Pulmonary artery endothelial cell (primary cell): ENCODE results near the gene SRI. TPM values are rescaled to one million over a fixed set of nuclear protein-coding genes. Genes with fewer than 3 reads are reported as not detected.
"Not testable (repeated sequence)": the region's sequence is repeated elsewhere in the genome, so short reads cannot be mapped to it uniquely, and the experiment has no call there.

Experiments
- DNase-seq: peaks from one replicate; pipeline ENCODE4 v3.0.0-alpha.2; 2011; ENCODE audit warnings: low read depth, low spot score
- total RNA-seq: library from RNA; depleted of rRNA; stranded (reverse); fragments of >200 nt; gene quantifications from 2 replicates; pipeline ENCODE4 v1.2.3, GENCODE V29; 2014

Gene SRI, protein sequence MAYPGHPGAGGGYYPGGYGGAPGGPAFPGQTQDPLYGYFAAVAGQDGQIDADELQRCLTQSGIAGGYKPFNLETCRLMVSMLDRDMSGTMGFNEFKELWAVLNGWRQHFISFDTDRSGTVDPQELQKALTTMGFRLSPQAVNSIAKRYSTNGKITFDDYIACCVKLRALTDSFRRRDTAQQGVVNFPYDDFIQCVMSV
- 201 and 214 TPM in 2 replicates for total RNA-seq

DNA sequence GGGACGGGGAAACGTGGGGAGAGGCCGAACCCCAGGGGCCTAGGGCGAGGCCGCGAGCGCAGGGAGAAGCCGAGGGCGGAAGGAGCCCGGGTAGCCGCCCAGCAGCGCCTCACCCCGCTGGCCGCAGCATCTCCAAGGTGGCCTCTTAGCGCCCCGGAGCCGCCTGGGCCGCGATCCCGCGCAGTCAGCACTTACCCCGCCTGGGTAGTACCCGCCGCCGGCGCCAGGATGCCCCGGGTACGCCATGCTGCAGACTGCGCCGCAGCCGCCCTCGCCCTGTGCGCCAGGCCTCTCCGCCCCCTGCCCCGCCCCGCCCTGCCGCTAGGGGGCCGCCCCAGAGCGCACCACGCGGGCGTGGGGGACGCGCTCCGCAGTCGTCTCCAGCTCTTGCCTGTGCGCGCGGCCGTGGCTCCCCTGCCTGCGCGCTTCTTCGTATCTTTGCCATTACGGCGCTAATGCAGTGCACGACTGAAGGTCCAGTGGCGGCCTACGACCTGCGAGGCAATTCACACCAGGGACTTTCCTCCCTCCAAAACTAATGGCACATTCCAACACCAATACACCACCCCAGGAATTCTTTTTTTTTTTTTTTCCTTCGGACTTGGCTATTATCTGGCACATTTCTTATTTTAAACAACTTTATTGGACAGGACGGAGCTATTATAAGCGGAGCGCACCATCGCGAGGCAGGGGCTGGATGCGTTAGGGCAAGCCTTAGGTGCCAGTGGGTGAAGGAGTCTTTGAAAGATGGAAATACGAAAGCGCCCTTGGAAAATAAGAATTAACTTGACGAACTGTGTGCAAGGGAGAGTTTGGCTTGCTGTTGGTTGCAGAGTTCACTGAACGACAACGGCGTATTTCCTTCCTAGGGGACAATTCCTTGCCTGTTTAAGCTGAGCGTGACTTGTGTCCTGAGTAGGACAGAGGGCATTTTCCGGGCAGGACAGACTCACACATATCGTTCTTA lies at the start of gene SRI:
Gene SRI, minus strand, starts transcription at position 258 of the 967 bp plus-strand sequence. Its CDS starts 12 bp downstream, at position 246.
- DNase-seq = peak; percentile 59

DNA sequence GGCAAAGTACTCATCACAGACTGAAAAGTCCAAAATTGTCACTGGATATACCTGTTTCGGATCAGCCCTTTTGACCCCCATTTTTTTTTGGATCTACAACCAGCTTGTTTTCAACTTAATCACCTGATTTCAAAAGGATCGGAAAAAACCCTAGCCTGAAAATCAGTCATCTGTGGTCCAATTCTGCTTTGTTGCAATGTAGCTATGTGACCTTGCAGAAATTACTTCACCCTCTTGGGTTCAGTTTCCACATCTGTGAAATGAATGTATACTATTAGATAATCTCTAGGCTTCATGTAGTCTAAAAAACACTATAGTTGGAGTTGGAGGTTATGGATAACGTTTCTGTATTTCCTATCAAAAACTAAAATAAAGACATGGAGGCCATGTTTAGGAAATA lies 49.7 kb upstream of the SRI start:
- no peak for DNase-seq

DNA sequence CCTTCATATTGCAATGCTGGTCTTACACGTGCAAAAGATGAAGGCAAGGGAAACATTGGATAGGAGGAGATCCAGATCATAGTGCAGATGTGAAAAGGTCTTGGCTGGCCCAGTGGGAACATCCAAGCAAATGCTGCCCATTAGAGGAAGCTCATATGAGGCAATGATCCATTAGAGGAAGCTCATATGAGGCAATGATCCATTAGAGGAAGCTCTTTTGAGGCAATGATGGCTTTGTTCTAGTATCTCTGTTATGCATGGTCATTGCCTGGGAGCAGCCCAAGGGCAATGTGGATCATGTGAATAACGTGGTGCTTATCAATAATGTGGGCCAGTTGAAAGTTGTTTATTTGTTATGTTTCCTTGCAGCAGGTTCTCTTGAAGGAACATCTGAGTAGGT lies 49.0 kb upstream of the SRI start:
- DNase-seq = no peak

DNA sequence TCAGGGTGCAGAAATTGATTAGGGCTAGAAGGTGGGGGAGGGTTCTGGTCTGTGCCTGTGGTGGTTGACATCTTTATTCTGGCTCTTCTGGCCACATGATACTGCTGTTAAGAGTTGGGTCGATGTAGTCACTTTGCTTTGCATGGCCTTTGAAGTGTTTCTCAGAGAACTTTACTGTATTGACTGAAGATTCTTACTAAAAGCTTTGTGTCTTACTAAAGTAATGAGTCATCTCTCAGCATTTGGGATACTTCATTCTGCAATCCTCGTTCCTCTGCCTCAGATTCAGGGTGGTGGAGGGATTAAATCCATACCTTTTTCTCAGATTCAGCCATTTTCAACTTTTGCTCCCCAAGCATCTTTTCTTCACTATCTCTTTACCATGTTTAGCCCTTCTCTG lies 48.2 kb upstream of the SRI start:
- DNase-seq = no peak

DNA sequence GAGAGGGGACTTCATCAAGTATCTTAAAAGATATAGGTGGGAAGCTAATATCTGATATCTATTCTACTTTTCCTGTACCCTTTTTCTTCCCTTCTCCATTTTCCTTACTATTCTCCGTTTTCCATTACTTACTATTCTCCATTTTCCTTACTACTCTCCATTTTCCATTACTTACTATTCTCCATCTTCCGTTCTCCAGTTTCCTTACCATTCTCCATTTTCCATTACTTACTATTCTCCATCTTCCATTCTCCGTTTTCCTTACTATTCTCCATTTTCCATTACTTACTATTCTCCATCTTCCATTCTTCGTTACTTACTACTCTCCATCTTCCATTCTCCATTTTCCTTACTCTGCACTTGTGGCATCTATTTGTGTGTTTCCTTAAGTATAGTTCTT lies 47.6 kb upstream of the SRI start:
- no peak for DNase-seq

DNA sequence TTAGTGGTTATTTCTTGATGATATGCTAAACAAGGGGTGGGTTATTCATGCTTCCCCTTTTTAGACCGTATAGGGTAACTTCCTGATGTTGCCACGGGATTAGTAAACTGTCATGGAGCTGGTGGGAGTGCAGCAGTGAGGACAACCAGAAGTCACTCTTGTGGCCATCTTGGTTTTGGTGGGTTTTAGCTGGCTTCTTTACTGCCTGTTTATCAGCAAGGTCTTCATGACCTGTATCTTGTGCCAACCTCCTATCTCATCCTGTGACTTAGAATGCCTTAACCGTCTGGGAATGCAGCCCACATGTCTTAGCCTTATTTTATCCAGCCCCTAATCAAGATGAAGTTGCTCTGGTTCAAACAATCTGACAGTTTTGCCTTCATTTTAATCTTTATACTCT lies 45.1 kb upstream of the SRI start:
- DNase-seq = not testable (repeated sequence)

DNA sequence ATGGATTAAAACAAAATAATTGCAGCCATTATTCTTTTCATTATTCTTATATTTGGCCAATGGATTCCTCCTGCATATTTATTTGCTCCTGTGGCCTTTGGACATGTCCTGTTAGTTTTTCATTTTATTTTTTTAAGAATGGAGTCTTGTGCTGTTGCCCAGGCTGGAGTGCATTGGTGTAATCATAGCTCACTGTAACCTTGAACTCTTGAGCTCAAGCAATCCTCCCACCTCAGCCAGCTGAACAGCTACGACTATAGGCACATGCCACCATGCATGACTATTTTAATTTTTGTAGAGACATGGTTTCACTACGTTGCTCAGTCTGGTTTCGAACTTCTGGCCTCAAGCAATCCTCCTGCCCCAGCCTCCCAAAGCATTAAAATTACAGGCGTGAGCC lies 42.7 kb upstream of the SRI start:
- DNase-seq = no peak

DNA sequence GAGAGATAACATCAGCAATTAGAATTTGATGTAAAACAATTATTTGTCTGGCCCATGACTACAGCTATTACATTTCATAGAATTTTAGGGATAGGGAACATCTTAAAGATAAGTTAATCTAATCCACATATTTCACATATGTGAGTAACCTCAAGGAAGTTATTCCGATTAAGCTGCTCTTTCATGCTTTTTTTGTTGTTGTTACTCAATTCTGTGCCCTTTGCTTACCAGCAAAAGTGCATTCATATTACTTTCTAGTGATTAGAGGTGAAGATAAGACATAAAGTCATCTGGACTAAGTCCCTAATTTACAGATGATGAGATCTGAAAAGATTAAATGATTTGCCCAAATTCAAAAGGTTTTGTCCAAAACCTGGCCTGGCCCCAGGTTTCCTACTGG lies 40.9 kb upstream of the SRI start:
- no peak for DNase-seq

DNA sequence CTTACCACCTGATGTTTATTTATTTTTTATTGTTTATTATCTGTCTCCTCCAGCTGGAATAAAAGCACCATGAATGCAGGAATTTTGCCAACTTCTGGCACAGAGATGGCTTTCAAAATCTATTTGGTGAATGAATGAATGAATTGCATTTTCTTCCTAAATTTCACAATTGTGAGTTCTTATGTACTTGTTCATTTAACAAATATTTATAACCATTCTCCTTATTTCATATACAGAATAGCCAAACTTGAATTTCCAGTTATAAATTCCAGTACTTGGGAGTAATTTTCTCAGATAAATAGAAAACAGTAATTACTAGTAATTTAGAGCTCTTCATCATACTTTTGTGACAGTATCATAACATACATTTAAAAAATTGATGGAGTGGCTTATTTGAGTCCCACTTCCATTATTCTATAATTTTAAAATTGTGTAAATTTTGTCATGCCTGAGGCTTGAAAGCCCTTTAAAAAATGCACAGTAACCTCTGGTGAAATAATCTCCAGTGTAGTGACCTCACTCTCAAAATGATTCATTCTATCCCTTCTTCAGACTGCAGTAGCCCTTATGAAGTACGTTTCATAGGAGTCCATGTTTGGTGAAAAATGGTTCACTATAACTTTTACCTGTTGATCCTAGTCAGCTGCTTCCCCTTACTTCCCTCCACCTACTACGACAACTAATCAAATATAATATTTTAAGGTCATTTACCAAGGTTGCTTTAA lies 40.0 kb upstream of the SRI start:
- no peak for DNase-seq

DNA sequence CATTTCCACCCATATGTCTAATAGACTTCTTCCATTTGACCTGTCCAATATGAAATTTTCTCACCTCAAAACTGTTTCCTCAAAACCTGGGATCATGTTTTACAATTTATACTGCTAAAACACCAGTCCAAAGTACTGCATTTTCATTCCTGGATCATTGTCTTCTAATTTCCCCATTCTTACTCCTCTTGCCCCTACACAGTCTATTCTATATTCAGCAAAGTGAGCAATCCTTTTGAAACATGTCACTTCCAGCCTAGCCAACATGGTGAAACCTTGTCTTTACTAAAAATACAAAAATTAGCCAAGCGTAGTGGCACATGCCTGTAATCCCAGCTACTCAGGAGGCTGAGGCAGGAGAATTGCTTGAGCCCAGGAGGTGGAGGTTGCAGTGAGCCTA lies 38.5 kb upstream of the SRI start:
- DNase-seq = not testable (repeated sequence)

DNA sequence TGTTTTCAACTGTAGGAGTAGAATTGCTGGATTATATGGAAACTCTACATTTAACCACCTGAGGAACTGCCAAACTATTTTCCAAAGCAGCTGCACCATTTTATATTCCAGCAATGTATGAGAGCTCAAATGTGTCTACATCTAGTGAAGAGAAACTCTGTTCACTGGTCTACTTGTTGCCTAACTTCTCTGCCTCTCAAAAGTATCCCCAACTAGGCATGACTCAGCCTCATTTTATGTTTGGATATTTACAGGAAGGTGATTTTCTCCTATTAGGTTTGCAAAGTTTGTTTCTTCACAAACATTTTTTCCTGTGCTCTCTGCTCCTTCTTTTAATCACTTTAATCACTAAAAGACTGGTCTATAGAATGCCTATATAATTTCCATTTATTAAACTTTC lies 37.1 kb upstream of the SRI start:
- no peak for DNase-seq

DNA sequence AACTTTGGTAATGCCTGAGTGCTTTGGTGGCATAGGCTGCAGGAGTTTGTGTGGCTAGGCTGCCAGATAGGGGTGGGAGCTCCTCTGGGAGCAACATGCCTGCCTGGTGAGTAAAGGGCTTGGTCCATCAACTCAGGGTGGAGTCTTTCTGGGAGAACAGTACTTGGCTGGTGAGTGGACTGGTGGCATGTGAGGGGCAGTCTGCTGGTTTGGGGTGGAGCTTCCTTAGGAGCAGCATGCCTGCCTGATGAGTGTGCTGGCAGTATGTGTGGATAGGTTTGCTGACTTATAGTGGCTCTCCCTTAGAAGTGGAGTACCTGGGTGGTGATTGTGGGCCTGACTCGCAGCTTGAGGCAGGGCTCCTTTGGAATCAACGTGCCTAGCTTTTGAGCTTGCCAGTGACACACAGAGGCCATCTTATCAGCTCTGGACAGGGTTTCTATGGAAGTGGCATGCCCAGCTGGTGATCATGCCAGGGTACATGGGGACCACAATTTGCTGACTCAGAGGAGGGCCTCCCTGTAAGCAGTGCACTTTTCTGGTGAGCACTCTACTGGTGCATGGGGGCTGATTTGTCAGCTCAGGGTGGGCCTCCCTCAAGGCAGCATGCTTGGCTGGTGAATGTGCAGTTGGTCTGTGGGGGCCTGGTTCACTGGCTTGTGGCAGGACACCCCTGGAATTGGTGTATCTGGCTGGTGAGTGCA lies 35.0 kb upstream of the SRI start:
- DNase-seq = no peak

DNA sequence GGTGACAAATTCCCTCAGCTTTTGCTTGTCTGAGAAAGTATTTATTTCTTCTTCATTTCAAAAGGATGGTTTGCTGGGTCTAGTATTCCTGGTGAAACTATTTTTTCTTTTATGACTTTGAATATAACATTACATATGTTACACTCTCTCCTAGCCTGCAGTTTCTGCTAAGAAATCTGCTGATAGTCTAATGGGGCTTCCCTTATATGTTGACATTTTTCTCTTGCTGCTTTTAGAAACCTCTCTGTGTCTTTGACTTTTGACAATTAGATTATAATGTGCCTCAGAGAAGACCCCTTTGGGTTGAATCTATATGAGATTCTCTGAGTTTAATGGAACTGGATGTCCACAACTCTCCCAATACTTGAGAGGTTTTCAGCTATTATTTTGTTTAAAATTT lies 33.8 kb upstream of the SRI start:
- no peak for DNase-seq

DNA sequence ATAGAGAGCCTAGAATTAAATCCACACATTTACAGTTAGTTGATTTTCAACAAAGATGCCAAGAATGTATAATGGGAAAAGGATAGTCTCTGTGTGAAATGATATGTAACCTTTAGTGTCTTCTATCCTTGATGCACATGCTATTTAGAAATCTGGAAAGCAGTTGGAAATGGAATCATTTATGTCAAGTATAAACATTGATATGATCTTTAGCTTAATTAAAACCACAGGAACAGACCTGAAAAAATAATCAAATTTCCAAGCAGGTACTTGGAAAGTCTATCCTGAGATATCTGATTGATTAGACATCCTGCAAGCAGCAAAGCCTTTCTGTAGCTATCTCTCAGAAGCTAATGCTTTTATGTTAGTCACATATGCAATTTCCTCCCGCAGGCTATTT lies 24.4 kb upstream of the SRI start:
- DNase-seq = no peak

DNA sequence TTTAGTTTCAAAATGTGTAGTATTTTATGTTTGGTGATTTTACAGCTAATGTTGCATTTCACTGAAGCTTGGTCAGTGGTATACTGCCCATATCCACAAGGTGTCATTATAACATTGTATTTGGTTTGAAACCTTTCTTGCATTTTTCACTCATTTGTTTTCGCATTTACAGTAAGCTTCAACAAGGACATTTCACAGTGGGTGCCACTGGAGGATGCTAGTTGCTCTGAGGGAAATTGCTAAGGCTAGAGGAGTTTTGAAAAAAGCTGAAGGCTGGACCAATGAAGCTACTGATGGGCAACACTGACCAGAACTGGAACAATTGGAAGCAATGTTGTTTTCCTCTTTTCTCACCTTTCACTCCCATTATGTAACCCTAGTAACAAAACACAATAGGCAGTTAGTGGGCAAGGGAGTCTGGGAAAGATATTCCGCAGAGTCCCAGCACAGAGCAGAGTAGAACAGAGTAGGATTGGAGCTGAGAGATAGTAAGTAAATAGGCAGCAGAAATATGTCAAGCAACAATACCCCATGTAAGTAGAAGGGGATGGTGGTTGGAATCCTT lies 23.6 kb upstream of the SRI start:
- DNase-seq = no peak

DNA sequence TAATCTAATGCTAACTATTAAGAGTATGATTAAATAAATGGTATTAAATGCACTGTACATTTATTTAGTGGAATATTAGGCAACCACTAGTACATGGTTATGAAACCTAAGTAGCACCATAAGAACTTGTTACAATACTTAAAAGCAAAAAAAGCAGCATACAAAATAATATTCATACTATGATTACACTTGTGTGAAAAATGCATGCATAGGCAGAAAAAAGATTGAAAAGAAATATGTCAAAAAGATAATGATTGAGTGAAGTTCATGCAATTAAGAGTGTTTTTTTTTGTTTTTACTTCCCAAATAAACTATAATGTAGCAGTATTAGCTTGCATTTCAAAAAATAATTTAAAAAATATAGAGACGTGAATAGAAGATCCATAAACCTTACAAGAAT lies 20.0 kb upstream of the SRI start:
- no peak for DNase-seq

DNA sequence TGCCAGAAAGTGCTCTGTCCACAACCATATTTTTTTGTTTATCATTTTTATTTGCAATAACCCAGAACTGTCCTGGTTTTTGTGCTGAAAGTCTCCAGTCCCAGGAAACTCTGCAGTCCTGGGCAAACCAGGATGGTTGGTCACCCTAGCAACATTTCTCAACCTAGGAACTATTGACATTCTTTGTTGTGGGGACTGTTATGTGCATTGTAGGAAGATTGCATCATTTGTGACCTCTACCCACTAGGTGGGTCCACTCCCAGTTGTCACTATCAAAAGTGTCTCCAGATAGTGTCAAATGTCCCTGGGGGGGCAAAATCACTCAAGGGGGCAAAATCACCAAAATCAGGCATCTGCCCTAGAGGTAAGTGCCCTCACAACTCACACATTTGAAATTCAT lies 14.0 kb upstream of the SRI start:
- DNase-seq = no peak

DNA sequence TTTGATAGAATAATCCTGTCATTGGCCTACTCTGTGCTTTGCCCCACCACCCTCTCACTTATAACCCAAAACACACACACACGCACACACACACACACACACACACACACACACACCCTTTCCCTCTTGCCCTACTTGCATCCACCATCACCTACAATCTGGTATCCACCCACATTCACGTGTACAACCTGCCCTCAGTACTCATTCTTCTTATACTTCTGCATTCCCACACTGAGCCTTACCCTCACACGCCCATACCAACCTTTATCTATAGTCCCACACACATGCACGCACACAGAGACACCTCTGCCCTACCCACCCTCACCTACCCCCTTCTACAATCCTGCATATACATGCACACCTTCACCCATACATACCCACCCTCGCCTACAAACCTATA lies 10.8 kb upstream of the SRI start:
- DNase-seq = no peak

DNA sequence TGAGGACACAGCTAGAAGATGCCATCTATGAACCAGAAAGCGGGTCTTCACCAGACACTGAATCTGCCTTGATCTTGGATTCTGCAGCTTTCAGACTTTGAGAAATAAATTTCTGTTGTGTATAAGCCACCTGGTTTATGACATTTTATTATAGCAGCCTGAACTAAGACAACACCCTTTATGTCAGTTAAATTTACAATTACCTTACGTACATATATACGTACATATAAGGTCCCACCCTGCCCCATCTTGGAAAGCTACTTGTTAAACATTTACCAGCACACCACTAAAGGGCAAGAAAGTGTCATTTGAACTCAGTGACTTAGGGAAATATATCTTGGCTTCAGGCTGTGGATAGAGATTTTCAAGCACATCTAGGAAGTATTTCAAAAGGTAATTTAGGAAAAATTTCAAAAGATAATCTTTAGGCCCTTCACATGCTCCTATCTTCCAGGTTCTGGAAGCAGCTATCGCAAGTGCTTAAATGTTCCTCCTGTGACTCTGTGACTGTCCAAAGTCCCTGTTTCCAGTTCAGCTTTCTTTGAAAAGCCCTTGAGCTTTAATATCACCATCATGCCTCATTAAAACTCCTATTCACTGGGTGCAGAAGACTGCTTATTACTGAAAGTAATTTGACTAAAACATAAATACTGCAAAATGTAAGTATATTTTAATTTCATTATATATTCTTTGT lies 9.6 kb upstream of the SRI start:
- DNase-seq = no peak

DNA sequence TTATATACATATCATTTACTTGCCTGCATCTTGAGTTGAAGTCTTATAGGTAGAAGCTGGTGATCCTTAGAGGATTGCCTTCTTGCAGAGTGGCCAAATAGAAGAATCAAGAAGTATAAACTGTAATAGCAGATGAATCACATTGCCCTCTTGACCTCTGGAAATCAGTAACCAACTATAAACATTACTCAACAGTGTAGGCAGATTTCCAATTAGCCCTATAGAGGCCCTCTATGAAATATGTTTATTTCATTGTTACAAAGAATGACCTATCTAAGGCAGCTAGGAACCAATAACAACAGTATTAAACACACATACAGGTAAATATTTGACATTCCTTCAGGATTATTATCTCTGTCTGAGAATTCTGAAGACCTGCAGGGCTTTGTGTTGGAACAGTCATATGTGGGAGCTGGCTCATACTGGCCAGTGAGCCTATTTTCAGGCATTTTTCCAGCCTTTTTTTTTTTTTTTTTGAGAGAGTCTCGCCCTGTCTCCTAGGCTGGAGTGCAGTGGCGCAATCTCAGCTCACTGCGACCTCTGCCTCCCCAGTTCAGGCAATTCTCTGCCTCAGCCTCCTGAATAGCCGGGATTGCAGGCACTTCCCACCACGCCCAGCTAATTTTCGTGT lies 7.2 kb upstream of the SRI start:
- DNase-seq = peak; percentile 37
